GM23338 (cell line): ENCODE results near the gene GNA12. TPM values are rescaled to one million over a fixed set of nuclear protein-coding genes. Genes with fewer than 3 reads are reported as not detected.

ENCODE experiments used
- ATAC-seq: fragments of 200-7000 bp; cut with Tn5 transposase; 3 replicates; pipeline ENCODE4 v1.9.1; 2020
- DNase-seq: peaks from one replicate; pipeline ENCODE4 v3.0.0-alpha.2; 2015; ENCODE audit warnings: low spot score
- H2AFZ ChIP-seq: fragments of 200-600 bp; sonication (generic); 2 replicates; pipeline ENCODE4 v1.8.0; 2016; ENCODE audit warnings: antibody characterized with exemption, mild to moderate bottlenecking, moderate library complexity
- H3F3A ChIP-seq: fragments of 200-600 bp; sonication (generic); replicated peaks from 2 replicates; pipeline ENCODE4 v1.8.0; 2017; ENCODE audit warnings: antibody characterized with exemption, mixed run types, low read depth
- H3K27ac ChIP-seq: fragments of 200-600 bp; sonication (generic); 2 replicates; pipeline ENCODE4 v1.6.1; 2016; ENCODE audit warnings: low read depth
- H3K27me3 ChIP-seq: fragments of 200-600 bp; sonication (generic); 2 replicates; pipeline ENCODE4 v1.8.0; 2016; ENCODE audit warnings: mild to moderate bottlenecking, mixed run types, moderate library complexity; ENCODE audit not compliant: insufficient read depth
- H3K36me3 ChIP-seq: fragments of 200-600 bp; sonication (generic); 2 replicates; pipeline ENCODE4 v1.8.0; 2016; ENCODE audit warnings: mild to moderate bottlenecking; ENCODE audit not compliant: insufficient read depth
- H3K4me1 ChIP-seq: fragments of 200-600 bp; sonication (generic); 2 replicates; pipeline ENCODE4 v1.8.0; 2016; ENCODE audit warnings: mild to moderate bottlenecking, moderate library complexity; ENCODE audit not compliant: insufficient read depth
- H3K4me2 ChIP-seq: fragments of 200-600 bp; sonication (generic); 2 replicates; pipeline ENCODE4 v1.7.1; 2017; ENCODE audit warnings: mixed run types
- H3K4me3 ChIP-seq: fragments of 200-600 bp; sonication (generic); 2 replicates; pipeline ENCODE4 v1.6.1; 2016; ENCODE audit warnings: mixed run types
- H3K79me2 ChIP-seq: fragments of 200-600 bp; sonication (generic); replicated peaks from 2 replicates; pipeline ENCODE4 v1.8.0; 2017; ENCODE audit warnings: mild to moderate bottlenecking; ENCODE audit not compliant: insufficient read depth
- H3K9me2 ChIP-seq: fragments of 200-600 bp; sonication (generic); 2 replicates; pipeline ENCODE4 v1.8.0; 2017; ENCODE audit not compliant: insufficient read depth
- H4K20me1 ChIP-seq: fragments of 200-600 bp; sonication (generic); replicated peaks from 2 replicates; pipeline ENCODE4 v1.8.0; 2017; ENCODE audit warnings: mild to moderate bottlenecking; ENCODE audit not compliant: insufficient read depth
- H3K27ac Mint-ChIP-seq: 2 replicates; pipeline ENCODE4 v1.8.0; 2020; ENCODE audit warnings: inconsistent platforms, mild to moderate bottlenecking, moderate library complexity, mixed read lengths
- H3K27me3 Mint-ChIP-seq: 3 replicates; pipeline ENCODE4 v1.8.0; 2022; ENCODE audit warnings: low read depth, mild to moderate bottlenecking, moderate library complexity, mixed read lengths, inconsistent platforms; ENCODE audit not compliant: insufficient read depth, poor library complexity
- H3K36me3 Mint-ChIP-seq: 3 replicates; pipeline ENCODE4 v1.8.0; 2021; ENCODE audit warnings: low read depth, mild to moderate bottlenecking, inconsistent platforms, moderate library complexity, mixed read lengths
- H3K4me1 Mint-ChIP-seq: 3 replicates; pipeline ENCODE4 v1.8.0; 2020; ENCODE audit warnings: mild to moderate bottlenecking, inconsistent platforms, mixed read lengths
- H3K4me3 Mint-ChIP-seq: 3 replicates; pipeline ENCODE4 v1.8.0; 2021; ENCODE audit warnings: moderate library complexity, mild to moderate bottlenecking, inconsistent platforms, mixed read lengths
- H3K9me3 Mint-ChIP-seq: 3 replicates; pipeline ENCODE4 v1.8.0; 2020; ENCODE audit warnings: moderate library complexity, mild to moderate bottlenecking, inconsistent platforms, mixed read lengths
- CTCF ChIP-seq, 2 experiments: fragments of 200-600 bp in 1 of 2; sonication (generic) in 1 of 2; conservative IDR thresholded peaks; 2 replicates each; pipeline versions ENCODE4 v1.5.1 to v1.6.1; 2016 to 2017; ENCODE audit warnings: antibody characterized with exemption in 2 of 2, low read depth in 2 of 2, mild to moderate bottlenecking in 2 of 2, moderate library complexity in 1 of 2
- ETS1 ChIP-seq: IDR thresholded peaks from 2 replicates; pipeline ENCODE4 v1.6.1; 2016; ENCODE audit warnings: antibody characterized with exemption
- EZH2 ChIP-seq: fragments of 200-600 bp; sonication (generic); IDR thresholded peaks from one replicate; pipeline ENCODE4 v1.8.0; 2017; ENCODE audit warnings: antibody characterized with exemption, mild to moderate bottlenecking, low read depth; ENCODE audit not compliant: unreplicated experiment
- JUNB ChIP-seq: IDR thresholded peaks from one replicate; pipeline ENCODE4 v1.6.1; 2016; ENCODE audit warnings: antibody characterized with exemption; ENCODE audit not compliant: unreplicated experiment
- POLR2AphosphoS5 ChIP-seq: IDR thresholded peaks from 2 replicates; pipeline ENCODE4 v1.6.1; 2016; ENCODE audit warnings: antibody characterized with exemption, low read depth
- STAT1 ChIP-seq: IDR thresholded peaks from one replicate; pipeline ENCODE4 v1.6.1; 2016; ENCODE audit warnings: antibody characterized with exemption; ENCODE audit not compliant: unreplicated experiment
- ZNF114 ChIP-seq: fragments of 250-450 bp; sonication (Bioruptor Pico); IDR thresholded peaks from 2 replicates; pipeline ENCODE4 v1.5.0; 2020; ENCODE audit warnings: mild to moderate bottlenecking, moderate library complexity
- ZNF331 ChIP-seq: fragments of 250-450 bp; sonication (Bioruptor Pico); IDR thresholded peaks from 2 replicates; pipeline ENCODE4 v1.5.0; 2020; ENCODE audit warnings: low read depth, mild to moderate bottlenecking, moderate library complexity
- ZNF462 ChIP-seq: fragments of 250-450 bp; sonication (Bioruptor Pico); IDR thresholded peaks from 2 replicates; pipeline ENCODE4 v1.5.0; 2020; ENCODE audit warnings: mild to moderate bottlenecking, moderate library complexity
- polyA plus RNA-seq: library from polyadenylated mRNA; unstranded; fragments of >200 nt; fragmentation: Nextera tagmentation; extraction: Ambion mirVana; gene quantifications from 2 replicates; pipeline ENCODE4 v1.2.1, GENCODE V29; 2016
- total RNA-seq: library from RNA; depleted of rRNA; stranded (reverse); fragments of >200 nt; shearing (Covaris generic); gene quantifications from 2 replicates; pipeline ENCODE4 v1.2.3, GENCODE V29; 2014
- TF ChIP-seq, protein P1 (sequence below): IDR thresholded peaks from one replicate; pipeline ENCODE4 v1.6.1; 2018; ENCODE audit warnings: antibody characterized with exemption; ENCODE audit not compliant: unreplicated experiment

The GNA12 gene
- total and polyA plus RNA-seq, 2 experiments from 2014 or later = 24.0 to 87.7 TPM

DNA sequence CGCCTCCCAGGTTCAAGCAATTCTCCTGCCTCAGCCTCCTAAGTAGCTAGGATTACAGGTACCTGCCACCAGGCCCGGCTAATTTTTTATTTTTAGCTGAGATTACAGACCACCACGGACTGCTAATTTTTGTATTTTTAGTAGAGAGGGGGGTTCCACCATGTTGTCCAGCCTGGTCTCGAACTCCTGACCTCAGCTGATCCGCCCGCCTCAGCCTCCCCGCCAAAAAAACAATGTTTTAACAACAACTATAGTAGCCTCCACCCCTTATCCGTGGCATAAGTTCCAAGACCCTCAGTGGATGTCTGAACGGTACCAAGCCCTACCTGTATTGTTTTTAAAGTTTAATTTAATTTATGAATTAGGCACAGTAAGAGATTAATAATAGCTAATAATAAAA, 48.2 kb downstream of the GNA12 start:
- peaks cover 41% of the 10 kb centered on the region for H3K4me1 Mint-ChIP-seq
- peaks cover 37% of the 10 kb centered on the region for H4K20me1 ChIP-seq
- no peaks in the 10 kb centered on the region for H3K27me3 ChIP-seq
- peaks cover 34% of the 10 kb centered on the region for H3K4me1 ChIP-seq
- H3K9me3 Mint-ChIP-seq = no peaks in the 10 kb centered on the region
- H3K4me3 ChIP-seq = no peak overlapping the region
- H3K36me3 ChIP-seq = peaks cover 23% of the 10 kb centered on the region
- H3K27ac Mint-ChIP-seq = no peak overlapping the region
- H3K27me3 Mint-ChIP-seq = peaks cover 2% of the 10 kb centered on the region
- no peak overlapping the region for H3K4me3 Mint-ChIP-seq
- DNase-seq = no peak
- peaks cover 96% of the 10 kb centered on the region for H3K79me2 ChIP-seq
- no peak overlapping the region for H2AFZ ChIP-seq
- TF ChIP-seq ZNF114 (CRISPR knock-in tag) (no peak), ETS1 (no peak), EZH2 (no peak), ZNF331 (no peak), JUNB (no peak), CTCF (conservative IDR thresholded peaks at IDR 0.05; ENCODE audit: low read depth in 2 of 2) (no peak), ZNF462 (CRISPR knock-in tag) (no peak), POLR2AphosphoS5 (no peak), STAT1 (no peak)
- TF ChIP-seq, protein P1, sequence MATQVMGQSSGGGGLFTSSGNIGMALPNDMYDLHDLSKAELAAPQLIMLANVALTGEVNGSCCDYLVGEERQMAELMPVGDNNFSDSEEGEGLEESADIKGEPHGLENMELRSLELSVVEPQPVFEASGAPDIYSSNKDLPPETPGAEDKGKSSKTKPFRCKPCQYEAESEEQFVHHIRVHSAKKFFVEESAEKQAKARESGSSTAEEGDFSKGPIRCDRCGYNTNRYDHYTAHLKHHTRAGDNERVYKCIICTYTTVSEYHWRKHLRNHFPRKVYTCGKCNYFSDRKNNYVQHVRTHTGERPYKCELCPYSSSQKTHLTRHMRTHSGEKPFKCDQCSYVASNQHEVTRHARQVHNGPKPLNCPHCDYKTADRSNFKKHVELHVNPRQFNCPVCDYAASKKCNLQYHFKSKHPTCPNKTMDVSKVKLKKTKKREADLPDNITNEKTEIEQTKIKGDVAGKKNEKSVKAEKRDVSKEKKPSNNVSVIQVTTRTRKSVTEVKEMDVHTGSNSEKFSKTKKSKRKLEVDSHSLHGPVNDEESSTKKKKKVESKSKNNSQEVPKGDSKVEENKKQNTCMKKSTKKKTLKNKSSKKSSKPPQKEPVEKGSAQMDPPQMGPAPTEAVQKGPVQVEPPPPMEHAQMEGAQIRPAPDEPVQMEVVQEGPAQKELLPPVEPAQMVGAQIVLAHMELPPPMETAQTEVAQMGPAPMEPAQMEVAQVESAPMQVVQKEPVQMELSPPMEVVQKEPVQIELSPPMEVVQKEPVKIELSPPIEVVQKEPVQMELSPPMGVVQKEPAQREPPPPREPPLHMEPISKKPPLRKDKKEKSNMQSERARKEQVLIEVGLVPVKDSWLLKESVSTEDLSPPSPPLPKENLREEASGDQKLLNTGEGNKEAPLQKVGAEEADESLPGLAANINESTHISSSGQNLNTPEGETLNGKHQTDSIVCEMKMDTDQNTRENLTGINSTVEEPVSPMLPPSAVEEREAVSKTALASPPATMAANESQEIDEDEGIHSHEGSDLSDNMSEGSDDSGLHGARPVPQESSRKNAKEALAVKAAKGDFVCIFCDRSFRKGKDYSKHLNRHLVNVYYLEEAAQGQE = no peak
- H3F3A ChIP-seq = 0 out of 2 replicates have a peak, but pooled peaks cover 3% of the 10 kb centered on the region
- H3K36me3 Mint-ChIP-seq = peaks cover 37% of the 10 kb centered on the region
- no peak overlapping the region for H3K4me2 ChIP-seq
- H3K27ac ChIP-seq = 0 out of 2 replicates have a peak overlapping the region, but pooled peaks have one; percentile 8
- no peaks in the 10 kb centered on the region for H3K9me2 ChIP-seq
- no peak for ATAC-seq
